Transverse colon (tissue), 4 donors: Measurements from ENCODE around the gene PIR. TPM values are rescaled to one million over a fixed set of nuclear protein-coding genes. Genes with fewer than 3 reads are reported as not detected.

Experiments
- DNase-seq: peaks from one replicate; pipeline ENCODE4 v3.0.0-alpha.2; 2019
- H3K27ac ChIP-seq, 4 donors: fragments of 200-600 bp; sonication (generic); 2 replicates each; pipeline ENCODE4 v1.5.1; 2016 to 2018; ENCODE audit warnings: inconsistent platforms in 4 of 4
- H3K27me3 ChIP-seq: fragments of 200-600 bp; sonication (generic); 2 replicates; pipeline ENCODE4 v1.5.1; 2017; ENCODE audit warnings: inconsistent platforms
- H3K36me3 ChIP-seq, 4 donors: fragments of 200-600 bp; sonication (generic); 2 replicates each; pipeline ENCODE4 v1.5.1; 2017 to 2019; ENCODE audit warnings: inconsistent platforms in 4 of 4
- H3K4me1 ChIP-seq, 4 donors: fragments of 200-600 bp; sonication (generic); 2 replicates each; pipeline ENCODE4 v1.5.1; 2017 to 2020; ENCODE audit warnings: inconsistent platforms in 4 of 4
- H3K4me3 ChIP-seq, 4 donors: fragments of 200-600 bp; sonication (generic); 1 replicate in 1 of 4; 2 replicates in 3 of 4; pipeline versions ENCODE4 v1.5.1 to v1.6.1; 2017 to 2019; ENCODE audit warnings: inconsistent platforms in 4 of 4
- H3K9me3 ChIP-seq, 2 donors: fragments of 200-600 bp; sonication (generic); 2 replicates each; pipeline ENCODE4 v1.5.1; 2017 to 2019; ENCODE audit warnings: inconsistent platforms in 2 of 2
- EP300 ChIP-seq: sonication (generic); formaldehyde crosslinking; IDR thresholded peaks from one replicate; pipeline ENCODE4 v1.6.1; 2017; ENCODE audit warnings: antibody characterized with exemption, low read depth
- POLR2A ChIP-seq: fragments of 450-650 bp; IDR thresholded peaks from one replicate; pipeline ENCODE4 v1.6.1; 2016; ENCODE audit warnings: antibody characterized with exemption, mild to moderate bottlenecking, moderate library complexity
- POLR2AphosphoS5 ChIP-seq, 3 donors: sonication (generic); formaldehyde crosslinking; IDR thresholded peaks; one replicate each; pipeline ENCODE4 v1.6.1; 2016; ENCODE audit warnings: antibody characterized with exemption in 3 of 3
- WGBS, 2 donors: methylation state at CpG; one replicate each; pipeline ENCODE4 v1.1.5; 2018; ENCODE audit warnings: low coverage in 1 of 2; 5-methylcytosine and 5-hydroxymethylcytosine counted together
- in situ Hi-C, 4 donors: fragments of 200-750 bp; cut with MboI; loops; one replicate each; pipeline versions ENCODE4 v1.15.0 to v1.15.1; 2017; ENCODE audit warnings: low sequenced_read_pairs in 3 of 4, low pct_ligation_motif_present in 1 of 4, low pct_unique_long_range_greater_than_20kb in 1 of 4
- intact Hi-C: fragments of 100-400 bp; cut with DNase I; formaldehyde crosslinking; loops from one replicate; pipeline ENCODE4 v1.15.1; 2023; ENCODE audit warnings: low total_unique reads
- total RNA-seq, 4 donors: library from RNA; depleted of rRNA; stranded (reverse); fragments of >200 nt; gene quantifications; one replicate each; pipeline ENCODE4 v1.1.0, GENCODE V29; 2016
- TF ChIP-seq, protein P1 (sequence below), 5 experiments: fragments of 200-600 bp in 3 of 5; fragments of 450-650 bp in 2 of 5; sonication (generic) in 3 of 5; IDR thresholded peaks; 1 replicate in 2 of 5; 2 replicates in 3 of 5; pipeline ENCODE4 v1.5.1; 2016 to 2017; ENCODE audit warnings: antibody characterized with exemption in 5 of 5, inconsistent platforms in 3 of 5, mild to moderate bottlenecking in 2 of 5, moderate library complexity in 1 of 5

Gene PIR
- total RNA-seq, 4 donors from 2014 or later, result 10.0 to 85.8 (median 11.6) TPM; not detected in 1

GRCh38 chrX:15418041-15418706 is 75.0 kb downstream of the PIR start:
- WGBS, 2 donors, result 45 to 60% methylated on average over 3 to 6 of the region's 6 CpGs
- H3K27me3 ChIP-seq, result no peaks in the 10 kb centered on the region
- TF ChIP-seq, protein P1, sequence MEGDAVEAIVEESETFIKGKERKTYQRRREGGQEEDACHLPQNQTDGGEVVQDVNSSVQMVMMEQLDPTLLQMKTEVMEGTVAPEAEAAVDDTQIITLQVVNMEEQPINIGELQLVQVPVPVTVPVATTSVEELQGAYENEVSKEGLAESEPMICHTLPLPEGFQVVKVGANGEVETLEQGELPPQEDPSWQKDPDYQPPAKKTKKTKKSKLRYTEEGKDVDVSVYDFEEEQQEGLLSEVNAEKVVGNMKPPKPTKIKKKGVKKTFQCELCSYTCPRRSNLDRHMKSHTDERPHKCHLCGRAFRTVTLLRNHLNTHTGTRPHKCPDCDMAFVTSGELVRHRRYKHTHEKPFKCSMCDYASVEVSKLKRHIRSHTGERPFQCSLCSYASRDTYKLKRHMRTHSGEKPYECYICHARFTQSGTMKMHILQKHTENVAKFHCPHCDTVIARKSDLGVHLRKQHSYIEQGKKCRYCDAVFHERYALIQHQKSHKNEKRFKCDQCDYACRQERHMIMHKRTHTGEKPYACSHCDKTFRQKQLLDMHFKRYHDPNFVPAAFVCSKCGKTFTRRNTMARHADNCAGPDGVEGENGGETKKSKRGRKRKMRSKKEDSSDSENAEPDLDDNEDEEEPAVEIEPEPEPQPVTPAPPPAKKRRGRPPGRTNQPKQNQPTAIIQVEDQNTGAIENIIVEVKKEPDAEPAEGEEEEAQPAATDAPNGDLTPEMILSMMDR (IDR thresholded peaks at IDR 0.05), result no peak
- no peak for TF ChIP-seq POLR2A
- TF ChIP-seq EP300, result no peak
- no peak for TF ChIP-seq POLR2AphosphoS5 (IDR thresholded peaks at IDR 0.05)
- no peaks in the 10 kb centered on the region for H3K36me3 ChIP-seq
- DNase-seq, result no peak
- intact Hi-C loops (no loop called here), in situ Hi-C loops (no loop called here)
- H3K9me3 ChIP-seq, result no peaks in the 10 kb centered on the region
- H3K4me3 ChIP-seq, result no peak overlapping the region
- H3K27ac ChIP-seq, result no peak overlapping the region
- no peaks in the 10 kb centered on the region for H3K4me1 ChIP-seq

GRCh38 chrX:15416133-15416993 is 76.8 kb downstream of the PIR start:
- Histone ChIP-seq H3K4me3 (no peak overlapping the region), H3K36me3 (no peaks in the 10 kb centered on the region), H3K27ac (no peak overlapping the region), H3K4me1 (no peaks in the 10 kb centered on the region), H3K9me3 (no peaks in the 10 kb centered on the region), H3K27me3 (no peaks in the 10 kb centered on the region)
- DNase-seq, result no peak
- TF ChIP-seq, protein P1 (IDR thresholded peaks at IDR 0.05), result no peak
- no peak for TF ChIP-seq EP300
- TF ChIP-seq POLR2A, result no peak
- no peak for TF ChIP-seq POLR2AphosphoS5 (IDR thresholded peaks at IDR 0.05)
- 77 to 92% methylated on average over 5 to 10 of the region's 10 CpGs for WGBS, 2 donors
- in situ Hi-C loops, result no loop called here
- intact Hi-C loops, result no loop called here

- intact Hi-C loops, result no loop called here
Measured at GRCh38 chrX:15413101-15413500, 80.0 kb downstream of the PIR start.

DNA sequence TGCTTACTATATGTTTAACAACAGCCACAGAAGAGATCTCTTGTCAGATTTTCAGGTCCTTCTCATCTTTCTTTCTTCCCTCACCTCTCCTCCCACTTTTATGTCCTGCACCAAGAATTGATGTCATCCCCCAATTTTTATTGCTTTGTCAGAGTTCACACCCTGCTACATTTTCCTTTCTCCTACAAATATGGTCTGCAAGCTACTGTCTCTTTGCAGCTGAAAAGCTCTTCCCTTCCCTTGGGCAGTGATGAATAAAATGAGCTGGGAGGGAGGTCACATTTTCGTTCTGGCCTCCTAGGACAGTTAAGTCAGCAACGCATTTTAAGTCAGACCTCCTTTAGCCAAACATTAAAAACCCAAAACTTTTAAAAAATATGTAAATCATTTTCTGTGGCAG is 82.2 kb downstream of the PIR start:
- in situ Hi-C loops (no loop called here), intact Hi-C loops (no loop called here)
- DNase-seq, result no peak
- 80% methylated on average over 2 of the region's 2 CpGs; no CpG with 5 or more reads in 1 of the 2 donors for WGBS, 2 donors
- no peak for TF ChIP-seq EP300
- TF ChIP-seq, protein P1 (IDR thresholded peaks at IDR 0.05), result no peak
- TF ChIP-seq POLR2A, result no peak
- TF ChIP-seq POLR2AphosphoS5 (IDR thresholded peaks at IDR 0.05), result no peak
- Histone ChIP-seq H3K9me3 (no peaks in the 10 kb centered on the region), H3K4me1 (no peaks in the 10 kb centered on the region), H3K27me3 (no peaks in the 10 kb centered on the region), H3K36me3 (no peaks in the 10 kb centered on the region), H3K4me3 (no peak overlapping the region), H3K27ac (no peak overlapping the region)

More at GRCh38 chrX:15413101-15413500, 80.0 kb downstream of the PIR start:
- H3K27ac ChIP-seq, result no peak overlapping the region
- H3K4me3 ChIP-seq, result no peak overlapping the region
- WGBS, 2 donors, result 73% methylated on average over 6 of the region's 6 CpGs; no CpG with 5 or more reads in 1 of the 2 donors
- DNase-seq, result no peak
- H3K9me3 ChIP-seq, result no peaks in the 10 kb centered on the region
- no peaks in the 10 kb centered on the region for H3K27me3 ChIP-seq
- in situ Hi-C loops, result no loop called here
- no peak for TF ChIP-seq EP300
- TF ChIP-seq POLR2A, result no peak
- TF ChIP-seq POLR2AphosphoS5 (IDR thresholded peaks at IDR 0.05), result no peak
- TF ChIP-seq, protein P1 (IDR thresholded peaks at IDR 0.05), result no peak
- H3K4me1 ChIP-seq, result no peaks in the 10 kb centered on the region
- no peaks in the 10 kb centered on the region for H3K36me3 ChIP-seq
